Lower leg skin (tissue), 4 donors: ENCODE data around the gene DCAF12. TPM values are rescaled to one million over a fixed set of nuclear protein-coding genes. Genes with fewer than 3 reads are reported as not detected.
"Not testable (repeated sequence)": the region's sequence is repeated elsewhere in the genome, so short reads cannot be mapped to it uniquely, and the experiment has no call there.

ENCODE experiments used
- DNase-seq, 2 donors: peaks; one replicate each; pipeline ENCODE4 v3.0.0-alpha.2; 2019; ENCODE audit warnings: low spot score in 2 of 2
- H3K4me3 ChIP-seq: fragments of 200-600 bp; sonication (generic); 2 replicates; pipeline ENCODE4 v1.5.1; 2017; ENCODE audit warnings: mild to moderate bottlenecking, low read depth; ENCODE audit not compliant: poor library complexity, severe bottlenecking
- POLR2A ChIP-seq, 2 donors: fragments of 450-650 bp; IDR thresholded peaks; one replicate each; pipeline ENCODE4 v1.6.1; 2016 to 2017; ENCODE audit warnings: antibody characterized with exemption in 2 of 2, mild to moderate bottlenecking in 1 of 2, moderate library complexity in 1 of 2
- WGBS, 2 donors: methylation state at CpG; one replicate each; pipeline ENCODE4 v1.1.5; 2018; 5-methylcytosine and 5-hydroxymethylcytosine counted together
- intact Hi-C: fragments of 100-400 bp; cut with DNase I; formaldehyde crosslinking; loops from one replicate; pipeline ENCODE4 v1.15.0; 2023; ENCODE audit warnings: low total_unique reads
- total RNA-seq, 4 donors: library from RNA; depleted of rRNA; stranded (reverse); fragments of >200 nt; gene quantifications; one replicate each; pipeline ENCODE4 v1.1.0, GENCODE V29; 2016
- TF ChIP-seq, protein P1 (sequence below), 3 donors: fragments of 450-650 bp; IDR thresholded peaks; one replicate each; pipeline ENCODE4 v1.5.1; 2016; ENCODE audit warnings: antibody characterized with exemption in 3 of 3, mild to moderate bottlenecking in 3 of 3, moderate library complexity in 2 of 3

The DCAF12 gene
- total RNA-seq, 4 donors from 2014 or later, result 21.9 to 30.7 (median 26.8) TPM

DNA sequence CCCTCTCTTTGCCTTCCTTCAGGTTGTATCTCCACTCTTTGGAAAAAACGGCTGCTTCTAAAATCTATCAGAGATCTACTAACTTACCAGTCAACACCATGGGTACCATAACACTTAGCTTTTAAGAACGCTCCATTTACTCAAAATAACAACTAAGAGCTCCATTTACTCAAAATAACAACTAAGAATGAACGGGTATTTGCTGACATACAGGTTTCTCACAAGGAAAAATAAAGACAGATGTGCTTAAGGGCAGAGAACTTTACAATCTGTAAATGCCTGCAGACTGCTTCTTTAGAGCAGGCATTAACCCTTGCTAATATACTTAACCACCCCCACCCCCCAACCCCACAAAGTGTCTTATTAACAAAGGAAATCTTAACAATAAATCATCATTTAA is 80.6 kb downstream of the DCAF12 start:
- WGBS, 2 donors, result 39 to 51% methylated on average over 3 of the region's 3 CpGs
- no peak for TF ChIP-seq POLR2A (IDR thresholded peaks at IDR 0.05)
- TF ChIP-seq, protein P1, sequence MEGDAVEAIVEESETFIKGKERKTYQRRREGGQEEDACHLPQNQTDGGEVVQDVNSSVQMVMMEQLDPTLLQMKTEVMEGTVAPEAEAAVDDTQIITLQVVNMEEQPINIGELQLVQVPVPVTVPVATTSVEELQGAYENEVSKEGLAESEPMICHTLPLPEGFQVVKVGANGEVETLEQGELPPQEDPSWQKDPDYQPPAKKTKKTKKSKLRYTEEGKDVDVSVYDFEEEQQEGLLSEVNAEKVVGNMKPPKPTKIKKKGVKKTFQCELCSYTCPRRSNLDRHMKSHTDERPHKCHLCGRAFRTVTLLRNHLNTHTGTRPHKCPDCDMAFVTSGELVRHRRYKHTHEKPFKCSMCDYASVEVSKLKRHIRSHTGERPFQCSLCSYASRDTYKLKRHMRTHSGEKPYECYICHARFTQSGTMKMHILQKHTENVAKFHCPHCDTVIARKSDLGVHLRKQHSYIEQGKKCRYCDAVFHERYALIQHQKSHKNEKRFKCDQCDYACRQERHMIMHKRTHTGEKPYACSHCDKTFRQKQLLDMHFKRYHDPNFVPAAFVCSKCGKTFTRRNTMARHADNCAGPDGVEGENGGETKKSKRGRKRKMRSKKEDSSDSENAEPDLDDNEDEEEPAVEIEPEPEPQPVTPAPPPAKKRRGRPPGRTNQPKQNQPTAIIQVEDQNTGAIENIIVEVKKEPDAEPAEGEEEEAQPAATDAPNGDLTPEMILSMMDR (IDR thresholded peaks at IDR 0.05), result no peak
- intact Hi-C loops, result no loop called here
- H3K4me3 ChIP-seq, result no peak overlapping the region
- DNase-seq, result no peak

DNA sequence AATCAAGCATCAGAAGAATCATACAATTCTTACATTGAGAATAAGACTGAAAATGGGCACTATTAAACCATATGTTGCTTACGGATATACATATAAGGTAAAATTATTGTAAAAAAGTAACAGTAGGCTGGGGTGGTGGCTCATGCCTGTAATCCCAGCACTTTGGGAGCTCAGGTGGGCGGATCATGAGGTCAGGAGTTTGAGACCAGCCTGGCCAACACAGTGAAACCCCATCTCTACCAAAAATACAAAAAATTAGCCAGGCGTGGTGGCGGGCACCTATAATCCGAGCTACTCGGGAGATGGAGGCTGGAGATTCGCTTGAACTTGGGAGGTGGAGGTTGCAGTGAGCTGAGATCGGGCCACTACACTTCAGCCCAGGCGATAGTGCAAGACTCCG is 84.4 kb downstream of the DCAF12 start:
- 91 to 97% methylated on average over 10 of the region's 10 CpGs for WGBS, 2 donors
- DNase-seq, result peak in 1 of 2 donors; percentile 57
- intact Hi-C loops, H3K4me3 ChIP-seq: not testable (repeated sequence)

DNA sequence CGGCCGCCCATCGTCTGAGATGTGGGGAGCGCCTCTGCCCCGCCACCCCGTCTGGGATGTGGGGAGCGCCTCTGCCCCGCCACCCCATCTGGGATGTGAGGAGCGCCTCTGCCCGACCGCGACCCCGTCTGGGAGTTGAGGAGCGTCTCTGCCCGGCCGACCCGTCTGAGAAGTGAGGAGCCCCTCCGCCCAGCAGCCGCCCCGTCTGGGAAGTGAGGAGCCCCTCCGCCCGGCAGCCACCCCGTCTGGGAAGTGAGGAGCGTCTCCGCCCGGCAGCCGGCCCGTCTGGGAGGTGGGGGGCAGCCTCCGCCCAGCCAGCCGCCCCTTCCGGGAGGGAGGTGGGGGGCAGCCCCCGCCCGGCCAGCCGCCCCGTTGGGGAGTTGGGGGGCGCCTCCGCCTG is 87.6 kb downstream of the DCAF12 start:
- H3K4me3 ChIP-seq, intact Hi-C loops: not testable (repeated sequence)
- 95 to 98% methylated on average over 23 to 30 of the region's 37 CpGs for whole genome bisulfite sequencing, 2 donors
- peak in 1 of 2 donors; percentile 62 for DNase-seq

DNA sequence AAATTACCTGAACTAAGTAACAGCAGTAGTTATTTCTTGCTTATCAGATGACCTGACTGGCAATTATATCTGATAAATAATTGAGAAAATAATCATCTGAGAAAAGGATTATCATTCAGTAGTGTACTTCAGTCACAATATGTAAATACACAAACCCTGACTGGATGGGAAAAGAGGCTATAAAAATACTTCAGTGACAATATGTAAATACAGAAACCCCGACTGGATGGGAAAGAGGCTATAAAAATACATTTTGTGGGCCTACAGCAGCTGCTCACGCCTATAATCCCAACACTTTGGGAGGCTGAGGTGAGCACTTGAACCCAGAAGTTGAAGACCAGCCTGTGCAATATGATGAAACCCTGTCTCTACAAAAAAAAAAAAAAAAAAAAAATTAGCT is 88.9 kb downstream of the DCAF12 start:
- 75 to 87% methylated on average over 2 of the region's 2 CpGs for WGBS, 2 donors
- no peak for DNase-seq
- TF ChIP-seq, protein P1 (IDR thresholded peaks at IDR 0.05), result no peak
- no peak for TF ChIP-seq POLR2A (IDR thresholded peaks at IDR 0.05)
- intact Hi-C loops, result no loop called here
- H3K4me3 ChIP-seq, result no peak overlapping the region

DNA sequence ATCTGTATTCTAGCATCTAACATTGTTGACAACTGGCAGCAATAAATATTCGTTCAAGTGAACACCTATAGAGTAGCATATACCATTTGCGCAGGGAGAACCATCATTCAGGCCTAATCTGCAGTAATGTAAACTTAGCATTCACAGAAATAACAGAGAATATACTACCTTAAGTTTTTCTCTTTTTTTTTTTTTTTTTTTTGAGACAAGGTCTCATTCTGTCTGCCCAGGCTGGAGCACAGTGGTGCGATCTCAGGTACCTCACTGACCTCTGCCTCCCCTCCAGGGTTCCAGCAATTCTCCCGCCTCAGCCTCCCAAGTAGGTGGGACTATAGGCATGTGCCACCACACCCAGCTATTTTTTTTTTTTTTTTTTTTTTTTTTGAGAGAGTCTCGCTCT is 89.9 kb downstream of the DCAF12 start:
- WGBS, 2 donors, result 91 to 95% methylated on average over 5 of the region's 5 CpGs
- TF ChIP-seq, protein P1 (IDR thresholded peaks at IDR 0.05), result no peak
- TF ChIP-seq POLR2A (IDR thresholded peaks at IDR 0.05), result no peak

More for the DNA sequence above, 89.9 kb downstream of the DCAF12 start:
- DNase-seq, result peak in 1 of 2 donors; percentile 57
- intact Hi-C loops, result no loop called here
- H3K4me3 ChIP-seq, result no peak overlapping the region

Other genes starting within 250 kb of the DCAF12 start
- gene UBAP2, start 77.8 kb downstream of the DCAF12 start, total RNA-seq, result 10 to 100 TPM; 20.0 to 29.1 (median 28.6) TPM
- 10 to 100 TPM; 40.0 to 63.7 (median 53.2) TPM for gene UBAP1, start 52.3 kb upstream of the DCAF12 start, total RNA-seq
- gene KIF24, start 202.6 kb upstream of the DCAF12 start, total RNA-seq, result 1 to 10 TPM in 2 of 4 donors, under 1 TPM in 2; 0.42 to 1.4 (median 0.99) TPM
- gene NUDT2, start 202.9 kb upstream of the DCAF12 start, total RNA-seq, result 10 to 100 TPM; 15.1 to 27.1 (median 20.2) TPM